ENCODE data around the gene GNAI3.

Gene GNAI3

GRCh38 chr1:109527098-109527811 lies 21.2 kb upstream of the GNAI3 start:
- H3K4me3 ChIP-seq (replicated peaks; ENCODE audit: low read depth, low read length), result no peak overlapping the region
- TF ChIP-seq CTCF (IDR thresholded peaks at IDR 0.05; ENCODE audit: low read depth, low read length, missing control alignments), result no peak

GRCh38 chr1:109527846-109528695 lies 20.3 kb upstream of the GNAI3 start:
- no peak overlapping the region for H3K4me3 ChIP-seq (replicated peaks; ENCODE audit: low read depth, low read length)
- TF ChIP-seq CTCF (IDR thresholded peaks at IDR 0.05; ENCODE audit: low read depth, low read length, missing control alignments), result no peak
- no peak for DNase-seq (ENCODE audit: extremely low read depth, low read depth)

More at GRCh38 chr1:109527098-109527811, 21.2 kb upstream of the GNAI3 start:
- DNase-seq (ENCODE audit: extremely low read depth, low read depth), result no peak

- H3K4me3 ChIP-seq (replicated peaks; ENCODE audit: low read depth, low read length), result no peak overlapping the region
- no peak for DNase-seq (ENCODE audit: extremely low read depth, low read depth)
- no peak for TF ChIP-seq CTCF (IDR thresholded peaks at IDR 0.05; ENCODE audit: low read depth, low read length, missing control alignments)
Measured at GRCh38 chr1:109528712-109529111, 19.7 kb upstream of the GNAI3 start.

GRCh38 chr1:109529881-109530456 lies 18.4 kb upstream of the GNAI3 start:
- TF ChIP-seq CTCF (IDR thresholded peaks at IDR 0.05; ENCODE audit: low read depth, low read length, missing control alignments), result no peak
- no peak for DNase-seq (ENCODE audit: extremely low read depth, low read depth)
- H3K4me3 ChIP-seq (replicated peaks; ENCODE audit: low read depth, low read length), result no peak overlapping the region

- no peak for DNase-seq (ENCODE audit: extremely low read depth, low read depth)
- TF ChIP-seq CTCF (IDR thresholded peaks at IDR 0.05; ENCODE audit: low read depth, low read length, missing control alignments), result no peak
- no peak overlapping the region for H3K4me3 ChIP-seq (replicated peaks; ENCODE audit: low read depth, low read length)
Measured at GRCh38 chr1:109530457-109531087, 17.8 kb upstream of the GNAI3 start.

- TF ChIP-seq CTCF (IDR thresholded peaks at IDR 0.05; ENCODE audit: low read depth, low read length, missing control alignments), result no peak
- DNase-seq (ENCODE audit: extremely low read depth, low read depth), result no peak
Measured at GRCh38 chr1:109531380-109531779, 17.0 kb upstream of the GNAI3 start.

More at GRCh38 chr1:109531380-109531779, 17.0 kb upstream of the GNAI3 start:
- no peak overlapping the region for H3K4me3 ChIP-seq (replicated peaks; ENCODE audit: low read depth, low read length)

Data from HFF-Myc (cell line).